Epidermal melanocyte (primary cell): Measurements from ENCODE around the gene TAS2R40.
"Not testable (repeated sequence)": the region's sequence is repeated elsewhere in the genome, so short reads cannot be mapped to it uniquely, and the experiment has no call there.

ENCODE experiments used
- DNase-seq: peaks from one replicate; pipeline ENCODE4 v3.0.0; 2011; ENCODE audit warnings: low spot score; ENCODE audit not compliant: insufficient read length

TAS2R40 gene

GRCh38 chr7:143221737-143222136 is at the start of gene TAS2R40:
TSS of gene TAS2R40 (plus strand) at chr7:143222037. CDS start at chr7:143222079, 42 bp downstream.
- DNase-seq = no peak

GRCh38 chr7:143172354-143172753 is 49.5 kb upstream of the TAS2R40 start:
- no peak for DNase-seq

- no peak for DNase-seq
Observed at GRCh38 chr7:143176128-143176527, 45.7 kb upstream of the TAS2R40 start.

GRCh38 chr7:143177374-143178119 is 44.3 kb upstream of the TAS2R40 start:
- no peak for DNase-seq

- DNase-seq = not testable (repeated sequence)
Observed at GRCh38 chr7:143180771-143181170, 41.1 kb upstream of the TAS2R40 start.

GRCh38 chr7:143181349-143181748 is 40.5 kb upstream of the TAS2R40 start:
- DNase-seq = no peak

GRCh38 chr7:143183024-143183423 is 38.8 kb upstream of the TAS2R40 start, which contains the start of gene TAS2R39:
TSS of gene TAS2R39 (plus strand) at chr7:143183419. CDS start at chr7:143183419, 0 bp downstream.
- no peak for DNase-seq

- no peak for DNase-seq
Observed at GRCh38 chr7:143185551-143185950, 36.3 kb upstream of the TAS2R40 start.

- no peak for DNase-seq
Observed at GRCh38 chr7:143188994-143189393, 32.8 kb upstream of the TAS2R40 start.

GRCh38 chr7:143193880-143194279 is 28.0 kb upstream of the TAS2R40 start:
- no peak for DNase-seq

- DNase-seq = no peak
Observed at GRCh38 chr7:143199040-143199439, 22.8 kb upstream of the TAS2R40 start.

- no peak for DNase-seq
Observed at GRCh38 chr7:143202161-143202560, 19.7 kb upstream of the TAS2R40 start.

- DNase-seq = no peak
Observed at GRCh38 chr7:143203386-143203785, 18.5 kb upstream of the TAS2R40 start.

- no peak for DNase-seq
Observed at GRCh38 chr7:143205560-143206293, 16.1 kb upstream of the TAS2R40 start.

- no peak for DNase-seq
Observed at GRCh38 chr7:143210541-143210940, 11.3 kb upstream of the TAS2R40 start.

- DNase-seq = not testable (repeated sequence)
Observed at GRCh38 chr7:143213478-143213877, 8.4 kb upstream of the TAS2R40 start.

- DNase-seq = peak; percentile 79
Observed at GRCh38 chr7:143214789-143215679, 6.8 kb upstream of the TAS2R40 start.

GRCh38 chr7:143216151-143216550 is 5.7 kb upstream of the TAS2R40 start:
- no peak for DNase-seq

- no peak for DNase-seq
Observed at GRCh38 chr7:143216686-143217085, 5.2 kb upstream of the TAS2R40 start.

GRCh38 chr7:143217806-143218205 is 4.0 kb upstream of the TAS2R40 start:
- no peak for DNase-seq

- no peak for DNase-seq
Observed at GRCh38 chr7:143221286-143221685, 551 bp upstream of the TAS2R40 start.

GRCh38 chr7:143222782-143223181 is 945 bp downstream of the TAS2R40 start:
- DNase-seq = no peak
